ENCODE results near the gene SVOP. TPM values are rescaled to one million over a fixed set of nuclear protein-coding genes. Genes with fewer than 3 reads are reported as not detected.
A peak's percentile ranks its signal among the peaks of the same experiment; 100 is the strongest.

SVOP gene
- total and polyA plus RNA-seq, 2 of the 4 experiments (the other 2 are of a cell fraction): not detected

- H3K27ac ChIP-seq (ENCODE audit: insufficient read depth, low read length): no peak overlapping the region
- TF ChIP-seq, protein P1, sequence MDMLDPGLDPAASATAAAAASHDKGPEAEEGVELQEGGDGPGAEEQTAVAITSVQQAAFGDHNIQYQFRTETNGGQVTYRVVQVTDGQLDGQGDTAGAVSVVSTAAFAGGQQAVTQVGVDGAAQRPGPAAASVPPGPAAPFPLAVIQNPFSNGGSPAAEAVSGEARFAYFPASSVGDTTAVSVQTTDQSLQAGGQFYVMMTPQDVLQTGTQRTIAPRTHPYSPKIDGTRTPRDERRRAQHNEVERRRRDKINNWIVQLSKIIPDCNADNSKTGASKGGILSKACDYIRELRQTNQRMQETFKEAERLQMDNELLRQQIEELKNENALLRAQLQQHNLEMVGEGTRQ (IDR thresholded peaks at IDR 0.05; ENCODE audit: low read depth, low read length): no peak
- TF ChIP-seq CEBPB (IDR thresholded peaks at IDR 0.05; ENCODE audit: low read depth, low read length) (no peak), POLR2A (IDR thresholded peaks at IDR 0.05; ENCODE audit: low read depth, low read length) (no peak), BHLHE40 (IDR thresholded peaks at IDR 0.05; ENCODE audit: low read depth, low read length) (no peak), ELK1 (IDR thresholded peaks at IDR 0.05; ENCODE audit: borderline replicate concordance, low read depth, low read length) (no peak), RFX5 (IDR thresholded peaks at IDR 0.05; ENCODE audit: low read depth, low read length) (no peak), MXI1 (IDR thresholded peaks at IDR 0.05; ENCODE audit: borderline replicate concordance, low read depth, low read length) (no peak)
- H3K4me3 ChIP-seq (ENCODE audit: insufficient read depth, low read depth, low read length): no peak overlapping the region
- peaks cover 6 to 7% of the 10 kb centered on the region in 2 experiments; a peak in 3 of 4 replicates for H3K79me1 ChIP-seq (ENCODE audit: low read depth in 1 of 2, low read length in 2 of 2)
- no peak overlapping the region for H3K4me2 ChIP-seq (ENCODE audit: low read depth, low read length)
- H2BK120ac ChIP-seq (ENCODE audit: low read depth, low read length): no peak overlapping the region
- dilution Hi-C loops (cut with HindIII; ENCODE audit: low sequenced_read_pairs, unreplicated experiment) (no loop called here), intact Hi-C loops (cut with micrococcal nuclease) (no loop called here), in situ Hi-C loops (cut with MboI; ENCODE audit: low sequenced_read_pairs) (no loop called here)
- H2BK5ac ChIP-seq (ENCODE audit: low read depth, low read length, poor library complexity, severe bottlenecking): no peak overlapping the region
- H3K9me1 ChIP-seq (ENCODE audit: insufficient read depth, low read length): peaks cover 1% of the 10 kb centered on the region; the same call in 1 of the 2 replicates
- no peak overlapping the region for H2BK20ac ChIP-seq (ENCODE audit: low read depth, low read length)
- WGBS, 2 experiments (ENCODE audit: extremely low coverage in 2 of 2, insufficient read length in 1 of 2): no CpG with 5 or more reads among the region's 6 CpGs
- no peak overlapping the region for H4K5ac ChIP-seq (ENCODE audit: low read depth, low read length)
- DNase-seq (no peak), ATAC-seq (ENCODE audit: low read depth) (no peak)
- ChIA-PET POLR2A (ENCODE audit: unreplicated experiment) (no interaction called here), CTCF (no interaction called here)
- BruUV-seq (replicated peaks): no TSS peak
- no peak overlapping the region for H2AFZ ChIP-seq (replicated peaks; ENCODE audit: low read length, poor library complexity)
- H4K8ac ChIP-seq (ENCODE audit: low read depth in 2 of 2, low read length in 2 of 2): no peak overlapping the region
- no peaks in the 10 kb centered on the region for H3K27me3 ChIP-seq (ENCODE audit: control insufficient read depth, insufficient read depth, low read length)
- H3K56ac ChIP-seq (ENCODE audit: extremely low read depth, insufficient read depth, low read length): no peak overlapping the region
- H3K4ac ChIP-seq (ENCODE audit: low read depth, low read length): no peak overlapping the region
- H2AK5ac ChIP-seq (ENCODE audit: low read depth, low read length): no peak overlapping the region
- H4K91ac ChIP-seq (ENCODE audit: insufficient read depth, low read depth, low read length): no peak overlapping the region
- H4K20me1 ChIP-seq (ENCODE audit: insufficient read depth, low read length): peaks cover under 1% of the 10 kb centered on the region; the same call in 1 of the 2 replicates
- H3K18ac ChIP-seq (ENCODE audit: low read depth, low read length): no peak overlapping the region
- no peak overlapping the region for H3K9ac ChIP-seq (ENCODE audit: low read depth, low read length)
- peaks cover 7% of the 10 kb centered on the region for H3K4me1 ChIP-seq (ENCODE audit: control insufficient read depth, insufficient read depth, low read length)
- H3K9me3 ChIP-seq (ENCODE audit: control insufficient read depth, insufficient read depth, low read length): peaks cover 4% of the 10 kb centered on the region; the same call in 1 of the 2 replicates
- H3K36me3 ChIP-seq (ENCODE audit: control insufficient read depth, insufficient read depth, low read length): no peaks in the 10 kb centered on the region
- H3K23ac ChIP-seq (ENCODE audit: low read depth, low read length): no peak overlapping the region
- H2BK15ac ChIP-seq (ENCODE audit: low read depth, low read length): no peak overlapping the region
- no peak overlapping the region for H3K14ac ChIP-seq (replicated peaks; ENCODE audit: low read depth, low read length)
- H2AK9ac ChIP-seq (replicated peaks; ENCODE audit: low read depth, low read length, poor library complexity): peak overlapping the region; percentile 68
Observed at GRCh38 chr12:108861878-108862587, 158.8 kb downstream of the SVOP start.
